ENCODE data around the gene ARL3.
"Not testable (repeated sequence)": the region's sequence is repeated elsewhere in the genome, so short reads cannot be mapped to it uniquely, and the experiment has no call there.

Gene ARL3

DNA sequence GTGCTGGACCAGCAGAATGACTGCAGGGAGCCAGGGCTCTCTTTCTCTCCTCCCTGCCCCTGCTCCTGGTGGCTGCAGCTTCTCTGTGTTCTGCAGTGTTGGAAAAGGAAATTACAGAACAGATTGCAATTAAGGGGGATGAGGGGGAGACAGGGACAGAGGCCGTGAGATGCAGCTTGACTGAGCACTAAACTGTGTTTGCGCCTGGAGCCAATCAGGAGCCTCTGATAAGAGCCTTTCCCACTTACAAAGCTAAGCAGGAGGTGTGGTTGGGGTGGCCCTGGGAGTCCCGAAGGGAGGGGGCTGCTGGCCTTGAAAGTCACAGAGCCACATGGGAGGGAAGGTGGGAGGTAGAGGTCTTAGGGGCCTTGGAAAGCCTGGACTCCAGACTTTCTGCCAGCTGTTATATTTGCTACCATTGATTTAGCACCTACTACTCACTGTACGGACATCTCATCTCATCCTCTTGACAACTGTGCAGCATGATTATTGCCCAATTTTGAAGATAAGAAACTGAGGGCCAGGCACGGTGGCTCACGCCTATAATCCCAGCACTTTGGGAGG is 43.2 kb downstream of the ARL3 start:
- Histone ChIP-seq H3K4me3 (ENCODE audit: low read depth, low read length) (peak overlapping the region; percentile 20; the same call in 1 of the 2 replicates), H3K9ac (ENCODE audit: low read length) (peak overlapping the region; percentile 14), H3K27ac (ENCODE audit: low read depth, low read length) (peak overlapping the region; percentile 46; the same call in 1 of the 2 replicates), H3K27me3 (ENCODE audit: control insufficient read depth, insufficient read depth, low read length) (no peaks in the 10 kb centered on the region), H3K4me1 (ENCODE audit: control insufficient read depth, insufficient read depth, low read length) (peaks cover 60% of the 10 kb centered on the region), H3K36me3 (ENCODE audit: control insufficient read depth, insufficient read depth, low read length) (no peaks in the 10 kb centered on the region), H3K9me3 (ENCODE audit: control insufficient read depth, insufficient read depth, low read depth, low read length) (no peaks in the 10 kb centered on the region)

DNA sequence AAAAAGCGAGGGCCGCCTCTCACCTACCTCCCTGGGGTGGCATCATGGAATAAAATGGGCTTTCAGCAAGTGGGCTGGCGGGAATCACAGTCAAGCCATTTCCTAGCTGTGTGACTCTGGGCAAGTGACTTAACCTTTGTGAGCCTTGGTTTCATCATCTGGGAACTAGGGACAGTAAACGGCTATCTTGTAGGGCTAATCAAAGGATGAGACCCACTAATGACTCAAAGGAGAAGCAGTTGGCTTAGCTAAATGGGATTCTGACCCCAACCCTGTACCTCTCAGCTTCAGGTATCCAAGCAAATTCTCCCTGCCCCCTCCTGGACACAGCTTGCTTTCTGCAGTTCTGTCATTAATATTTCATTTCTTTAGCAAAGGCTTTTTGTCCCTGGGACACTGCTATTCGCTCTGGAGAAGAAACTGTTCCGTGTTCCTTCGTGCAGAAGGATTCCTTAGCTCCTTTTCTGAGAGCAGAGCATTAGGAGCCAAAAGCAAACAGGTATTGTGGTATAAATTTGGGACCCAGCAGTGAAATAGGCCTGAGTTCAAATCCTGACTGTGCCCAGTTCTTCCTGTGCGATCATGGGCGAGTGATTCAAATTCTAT is 44.0 kb downstream of the ARL3 start:
- Histone ChIP-seq H3K9ac (ENCODE audit: low read length) (peak overlapping the region; percentile 33), H3K27me3 (ENCODE audit: control insufficient read depth, insufficient read depth, low read length) (no peaks in the 10 kb centered on the region), H3K36me3 (ENCODE audit: control insufficient read depth, insufficient read depth, low read length) (no peaks in the 10 kb centered on the region), H3K9me3 (ENCODE audit: control insufficient read depth, insufficient read depth, low read depth, low read length) (no peaks in the 10 kb centered on the region), H3K27ac (ENCODE audit: low read depth, low read length) (no peak overlapping the region), H3K4me1 (ENCODE audit: control insufficient read depth, insufficient read depth, low read length) (peaks cover 52% of the 10 kb centered on the region), H3K4me3 (ENCODE audit: low read depth, low read length) (no peak overlapping the region; the same call in 1 of the 2 replicates)

GRCh38 chr10:102669206-102670064 is 44.8 kb downstream of the ARL3 start:
- no peak overlapping the region for H3K27ac ChIP-seq (ENCODE audit: low read depth, low read length)
- H3K4me3 ChIP-seq (ENCODE audit: low read depth, low read length): no peak overlapping the region
- no peak overlapping the region for H3K9ac ChIP-seq (ENCODE audit: low read length)
- no peaks in the 10 kb centered on the region for H3K9me3 ChIP-seq (ENCODE audit: control insufficient read depth, insufficient read depth, low read depth, low read length)
- H3K27me3 ChIP-seq (ENCODE audit: control insufficient read depth, insufficient read depth, low read length): no peaks in the 10 kb centered on the region
- peaks cover 45% of the 10 kb centered on the region for H3K4me1 ChIP-seq (ENCODE audit: control insufficient read depth, insufficient read depth, low read length)
- no peaks in the 10 kb centered on the region for H3K36me3 ChIP-seq (ENCODE audit: control insufficient read depth, insufficient read depth, low read length)

GRCh38 chr10:102668326-102669107 is 45.7 kb downstream of the ARL3 start:
- no peaks in the 10 kb centered on the region for H3K9me3 ChIP-seq (ENCODE audit: control insufficient read depth, insufficient read depth, low read depth, low read length)
- H3K9ac ChIP-seq (ENCODE audit: low read length): no peak overlapping the region
- H3K4me3 ChIP-seq (ENCODE audit: low read depth, low read length): no peak overlapping the region
- peaks cover 36% of the 10 kb centered on the region for H3K4me1 ChIP-seq (ENCODE audit: control insufficient read depth, insufficient read depth, low read length)
- no peaks in the 10 kb centered on the region for H3K27me3 ChIP-seq (ENCODE audit: control insufficient read depth, insufficient read depth, low read length)
- H3K36me3 ChIP-seq (ENCODE audit: control insufficient read depth, insufficient read depth, low read length): no peaks in the 10 kb centered on the region
- H3K27ac ChIP-seq (ENCODE audit: low read depth, low read length): no peak overlapping the region

DNA sequence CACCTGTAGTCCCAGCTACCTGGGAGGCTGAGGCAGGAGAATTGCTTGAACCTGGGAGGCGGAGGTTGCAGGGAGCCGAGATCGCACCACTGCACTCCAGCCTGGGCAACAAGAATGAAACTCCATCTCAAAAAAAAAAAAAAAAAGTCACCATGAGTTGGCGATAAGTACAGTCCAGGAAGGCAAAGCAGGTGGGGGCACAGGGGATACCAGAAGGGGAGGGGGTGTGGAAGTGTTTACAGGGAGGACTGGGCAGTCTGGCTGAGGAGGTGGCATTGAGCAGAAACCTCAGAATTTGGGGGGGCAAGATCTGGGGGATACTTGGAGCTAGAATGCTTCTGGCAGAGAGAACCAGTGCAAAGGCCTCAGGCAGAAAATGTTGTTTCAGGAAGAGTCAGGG is 46.8 kb downstream of the ARL3 start:
- not testable (repeated sequence) for H3K27me3 ChIP-seq (ENCODE audit: control insufficient read depth, insufficient read depth, low read length); H3K9ac ChIP-seq (ENCODE audit: low read length); H3K9me3 ChIP-seq (ENCODE audit: control insufficient read depth, insufficient read depth, low read depth, low read length); H3K4me3 ChIP-seq (ENCODE audit: low read depth, low read length); H3K27ac ChIP-seq (ENCODE audit: low read depth, low read length); H3K36me3 ChIP-seq (ENCODE audit: control insufficient read depth, insufficient read depth, low read length)
- H3K4me1 ChIP-seq (ENCODE audit: control insufficient read depth, insufficient read depth, low read length): peaks cover 32% of the 10 kb centered on the region

DNA sequence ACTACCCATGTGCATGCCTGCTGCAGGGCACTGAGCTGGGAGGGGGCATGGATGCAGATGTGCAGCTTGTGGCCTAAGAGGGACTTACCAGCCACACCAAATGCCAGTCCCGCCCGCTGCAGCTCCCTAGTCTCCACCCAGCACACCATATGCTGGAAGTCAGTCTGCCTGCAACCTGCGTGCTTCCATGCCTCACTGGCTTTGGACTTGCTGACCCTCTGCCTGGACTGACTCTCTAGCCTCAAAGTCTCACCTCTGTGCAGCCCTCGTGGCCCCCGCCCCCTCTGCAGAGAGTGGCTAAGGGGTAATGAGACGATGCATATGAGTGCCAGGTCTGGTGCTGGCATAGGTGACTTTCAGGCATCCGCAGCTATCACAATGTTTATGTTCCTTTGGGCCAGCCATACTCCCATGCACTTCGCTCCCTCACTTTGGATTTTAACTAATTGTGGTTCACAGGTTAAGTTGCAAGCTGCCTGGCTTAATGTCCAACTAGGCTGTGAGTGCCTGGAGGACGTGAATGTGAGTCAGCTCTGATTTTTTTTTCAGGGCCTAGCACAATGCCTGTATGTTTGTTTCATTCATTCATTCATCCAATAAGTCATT is 48.2 kb downstream of the ARL3 start:
- no peaks in the 10 kb centered on the region for H3K27me3 ChIP-seq (ENCODE audit: control insufficient read depth, insufficient read depth, low read length)
- H3K9ac ChIP-seq (ENCODE audit: low read length): no peak overlapping the region
- H3K9me3 ChIP-seq (ENCODE audit: control insufficient read depth, insufficient read depth, low read depth, low read length): no peaks in the 10 kb centered on the region
- no peak overlapping the region for H3K4me3 ChIP-seq (ENCODE audit: low read depth, low read length)
- peaks cover 36% of the 10 kb centered on the region for H3K4me1 ChIP-seq (ENCODE audit: control insufficient read depth, insufficient read depth, low read length)
- H3K36me3 ChIP-seq (ENCODE audit: control insufficient read depth, insufficient read depth, low read length): no peaks in the 10 kb centered on the region
- H3K27ac ChIP-seq (ENCODE audit: low read depth, low read length): no peak overlapping the region

DNA sequence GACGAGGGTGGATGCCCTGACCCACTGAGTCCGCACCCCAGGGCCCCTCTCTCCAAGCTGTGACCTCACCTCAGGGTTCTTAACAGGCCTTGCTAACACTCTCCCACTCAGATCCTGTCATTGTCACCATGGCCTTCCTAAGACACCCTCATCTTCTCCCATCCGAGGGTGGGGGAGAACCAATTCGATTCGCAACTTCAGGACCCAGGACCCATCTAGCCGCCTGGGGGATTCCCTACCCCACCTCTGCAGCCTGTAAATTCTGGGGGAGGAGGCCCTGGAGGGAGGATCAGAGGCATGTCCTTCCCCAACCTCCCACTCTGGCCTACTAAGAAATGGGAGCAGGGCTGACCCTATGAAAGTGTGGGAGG is 52.6 kb downstream of the ARL3 start:
- Histone ChIP-seq H3K9me3 (ENCODE audit: control insufficient read depth, insufficient read depth, low read depth, low read length) (no peaks in the 10 kb centered on the region), H3K27me3 (ENCODE audit: control insufficient read depth, insufficient read depth, low read length) (no peaks in the 10 kb centered on the region), H3K36me3 (ENCODE audit: control insufficient read depth, insufficient read depth, low read length) (peaks cover 15% of the 10 kb centered on the region), H3K4me3 (ENCODE audit: low read depth, low read length) (no peak overlapping the region), H3K4me1 (ENCODE audit: control insufficient read depth, insufficient read depth, low read length) (peaks cover 16% of the 10 kb centered on the region; the same call in 1 of the 2 replicates), H3K27ac (ENCODE audit: low read depth, low read length) (no peak overlapping the region), H3K9ac (ENCODE audit: low read length) (no peak overlapping the region)

- Histone ChIP-seq H3K4me1 (ENCODE audit: control insufficient read depth, insufficient read depth, low read length) (peaks cover 16% of the 10 kb centered on the region; the same call in 1 of the 2 replicates), H3K9me3 (ENCODE audit: control insufficient read depth, insufficient read depth, low read depth, low read length) (no peaks in the 10 kb centered on the region), H3K27me3 (ENCODE audit: control insufficient read depth, insufficient read depth, low read length) (no peaks in the 10 kb centered on the region), H3K9ac (ENCODE audit: low read length) (no peak overlapping the region), H3K36me3 (ENCODE audit: control insufficient read depth, insufficient read depth, low read length) (peaks cover 21% of the 10 kb centered on the region), H3K27ac (ENCODE audit: low read depth, low read length) (no peak overlapping the region), H3K4me3 (ENCODE audit: low read depth, low read length) (peak overlapping the region; percentile 32; the same call in 1 of the 2 replicates)
Measured at GRCh38 chr10:102660888-102661657, 53.1 kb downstream of the ARL3 start.

DNA sequence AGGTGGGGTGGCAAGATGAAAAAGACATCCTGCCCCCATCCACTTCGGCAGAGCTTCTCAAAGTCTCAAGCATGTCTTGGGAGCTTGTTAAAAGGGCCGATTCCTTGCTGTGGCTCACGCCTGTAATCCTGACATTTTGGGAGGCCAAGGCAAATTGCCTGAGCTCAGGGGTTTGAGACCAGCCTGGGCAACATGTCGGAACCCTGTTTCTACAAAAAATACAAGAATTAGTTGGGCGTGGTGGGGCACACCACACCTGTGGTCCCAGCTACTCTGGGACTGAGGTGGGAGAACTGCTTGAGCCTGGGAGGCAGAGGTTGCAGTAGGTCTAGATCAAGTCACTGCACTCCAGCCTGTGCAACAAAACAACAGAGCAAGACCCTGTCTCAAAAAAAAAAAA is 55.4 kb downstream of the ARL3 start:
- H3K4me3 ChIP-seq (ENCODE audit: low read depth, low read length): no peak overlapping the region
- H3K4me1 ChIP-seq (ENCODE audit: control insufficient read depth, insufficient read depth, low read length): peaks cover 16% of the 10 kb centered on the region; the same call in 1 of the 2 replicates
- no peak overlapping the region for H3K9ac ChIP-seq (ENCODE audit: low read length)
- H3K27ac ChIP-seq (ENCODE audit: low read depth, low read length): no peak overlapping the region
- peaks cover 39% of the 10 kb centered on the region for H3K36me3 ChIP-seq (ENCODE audit: control insufficient read depth, insufficient read depth, low read length)
- H3K27me3 ChIP-seq (ENCODE audit: control insufficient read depth, insufficient read depth, low read length): no peaks in the 10 kb centered on the region
- no peaks in the 10 kb centered on the region for H3K9me3 ChIP-seq (ENCODE audit: control insufficient read depth, insufficient read depth, low read depth, low read length)

Data from HUES6 (cell line).